GM19099 (cell line): ENCODE results near the gene SNX24.

ENCODE experiments used
- POLR2A ChIP-seq: IDR thresholded peaks from 3 replicates; pipeline ENCODE4 v1.6.1; 2011; ENCODE audit warnings: low read depth; ENCODE audit not compliant: insufficient read length; ENCODE audit errors: extremely low read depth

Gene SNX24

GRCh38 chr5:122929980-122930379 is 84.6 kb downstream of the SNX24 start:
- TF ChIP-seq POLR2A = no peak

GRCh38 chr5:122933956-122934355 is 88.5 kb downstream of the SNX24 start:
- TF ChIP-seq POLR2A = no peak

- no peak for TF ChIP-seq POLR2A
Observed at GRCh38 chr5:122936088-122936487, 90.7 kb downstream of the SNX24 start.

GRCh38 chr5:122937914-122938313 is 92.5 kb downstream of the SNX24 start:
- no peak for TF ChIP-seq POLR2A

GRCh38 chr5:122940890-122941289 is 95.5 kb downstream of the SNX24 start:
- no peak for TF ChIP-seq POLR2A

GRCh38 chr5:122941737-122942136 is 96.3 kb downstream of the SNX24 start:
- TF ChIP-seq POLR2A = no peak

- no peak for TF ChIP-seq POLR2A
Observed at GRCh38 chr5:122942164-122942914, 96.9 kb downstream of the SNX24 start.

GRCh38 chr5:122943050-122943698 is 97.8 kb downstream of the SNX24 start:
- no peak for TF ChIP-seq POLR2A

- no peak for TF ChIP-seq POLR2A
Observed at GRCh38 chr5:122944051-122944450, 98.6 kb downstream of the SNX24 start.

GRCh38 chr5:122947372-122947771 is 102.0 kb downstream of the SNX24 start:
- no peak for TF ChIP-seq POLR2A

- TF ChIP-seq POLR2A = no peak
Observed at GRCh38 chr5:122947772-122948171, 102.4 kb downstream of the SNX24 start.

GRCh38 chr5:122948319-122948718 is 102.9 kb downstream of the SNX24 start:
- no peak for TF ChIP-seq POLR2A

GRCh38 chr5:122951658-122952057 is 106.2 kb downstream of the SNX24 start:
- TF ChIP-seq POLR2A = no peak

- TF ChIP-seq POLR2A = no peak
Observed at GRCh38 chr5:122954719-122955118, 109.3 kb downstream of the SNX24 start.

GRCh38 chr5:122957457-122957856 is 112.0 kb downstream of the SNX24 start:
- no peak for TF ChIP-seq POLR2A

GRCh38 chr5:122959740-122960445 is 114.5 kb downstream of the SNX24 start:
- TF ChIP-seq POLR2A = no peak
